CD14-positive monocyte (primary cell): ENCODE data around the gene HAVCR2. TPM values are rescaled to one million over a fixed set of nuclear protein-coding genes. Genes with fewer than 3 reads are reported as not detected.

Experiments
- DNase-seq, 3 donors: peaks; one replicate each; pipeline ENCODE4 v3.0.0-alpha.2; 2011 to 2022
- H2AFZ ChIP-seq: 2 replicates; pipeline ENCODE4 v1.6.0; 2012; ENCODE audit warnings: mild to moderate bottlenecking, low read depth, low read length, inconsistent platforms; ENCODE audit not compliant: insufficient read depth, poor library complexity, severe bottlenecking
- H3K27ac ChIP-seq, 2 donors: 1 replicate in 1 of 2; 2 replicates in 1 of 2; pipeline ENCODE4 v1.5.1; 2012 to 2013; ENCODE audit warnings: low read length in 2 of 2, control low read depth in 1 of 2, inconsistent platforms in 1 of 2, low read depth in 1 of 2, mild to moderate bottlenecking in 1 of 2
- H3K27me3 ChIP-seq, 2 donors: one replicate each; pipeline versions ENCODE4 v1.6.0 to v1.6.1; 2011 to 2013; ENCODE audit warnings: low read length in 2 of 2; ENCODE audit not compliant: control insufficient read depth in 2 of 2, insufficient read depth in 2 of 2
- H3K36me3 ChIP-seq, 2 donors: replicated peaks in 1 of 2; 1 replicate in 1 of 2; 2 replicates in 1 of 2; pipeline versions ENCODE4 v1.5.1 to v1.6.1; 2012 to 2013; ENCODE audit warnings: low read length in 2 of 2, control low read depth in 1 of 2, inconsistent platforms in 1 of 2, mild to moderate bottlenecking in 1 of 2; ENCODE audit not compliant: insufficient read depth in 2 of 2, control insufficient read depth in 1 of 2
- H3K4me1 ChIP-seq, 2 donors: 1 replicate in 1 of 2; 2 replicates in 1 of 2; pipeline versions ENCODE4 v1.5.1 to v1.6.1; 2012 to 2013; ENCODE audit warnings: low read length in 2 of 2, control low read depth in 1 of 2, inconsistent platforms in 1 of 2, mild to moderate bottlenecking in 1 of 2, moderate library complexity in 1 of 2; ENCODE audit not compliant: insufficient read depth in 2 of 2, control insufficient read depth in 1 of 2
- H3K4me2 ChIP-seq: replicated peaks from 2 replicates; pipeline ENCODE3; 2012; ENCODE audit warnings: low read length, moderate library complexity, mild to moderate bottlenecking; ENCODE audit not compliant: poor library complexity, severe bottlenecking; ENCODE audit errors: extremely low read depth
- H3K4me3 ChIP-seq, 3 experiments: fragments of 200-600 bp in 1 of 3; sonication (generic) in 1 of 3; replicated peaks in 1 of 3; 1 replicate in 2 of 3; 2 replicates in 1 of 3; pipeline ENCODE4 v1.5.1; 2011 to 2013; ENCODE audit warnings: low read length in 3 of 3, mild to moderate bottlenecking in 3 of 3, control low read depth in 2 of 3, low read depth in 2 of 3, inconsistent platforms in 1 of 3, moderate library complexity in 1 of 3
- H3K79me2 ChIP-seq: 2 replicates; pipeline ENCODE4 v1.6.0; 2012; ENCODE audit warnings: mild to moderate bottlenecking, control low read depth, inconsistent platforms, low read length, moderate library complexity; ENCODE audit not compliant: insufficient read depth
- H3K9ac ChIP-seq: 2 replicates; pipeline ENCODE4 v1.6.0; 2017; ENCODE audit warnings: low read length, mild to moderate bottlenecking; ENCODE audit not compliant: insufficient read depth, poor library complexity, severe bottlenecking
- H3K9me3 ChIP-seq, 2 donors: replicated peaks in 1 of 2; 1 replicate in 1 of 2; 2 replicates in 1 of 2; pipeline versions ENCODE4 v1.5.1 to v1.6.1; 2012 to 2013; ENCODE audit warnings: low read length in 2 of 2, control low read depth in 1 of 2; ENCODE audit not compliant: control insufficient read depth in 1 of 2, insufficient read depth in 1 of 2
- H4K20me1 ChIP-seq: 2 replicates; pipeline ENCODE4 v1.6.0; 2012; ENCODE audit warnings: mild to moderate bottlenecking, low read length, control low read depth, moderate library complexity; ENCODE audit not compliant: insufficient read depth
- H3K27ac Mint-ChIP-seq, 7 donors: one replicate each; pipeline ENCODE4 v1.8.0; 2020; ENCODE audit warnings: mild to moderate bottlenecking in 7 of 7, mixed read lengths in 7 of 7, moderate library complexity in 6 of 7, inconsistent platforms in 2 of 7
- H3K27me3 Mint-ChIP-seq, 3 donors: one replicate each; pipeline ENCODE4 v1.8.0; 2021 to 2022; ENCODE audit warnings: low read depth in 3 of 3, mild to moderate bottlenecking in 3 of 3, mixed read lengths in 3 of 3, moderate library complexity in 3 of 3, inconsistent platforms in 1 of 3
- H3K36me3 Mint-ChIP-seq, 2 donors: one replicate each; pipeline ENCODE4 v1.8.0; 2020; ENCODE audit warnings: mixed read lengths in 2 of 2, inconsistent platforms in 1 of 2, mild to moderate bottlenecking in 1 of 2
- H3K4me1 Mint-ChIP-seq: one replicate; pipeline ENCODE4 v1.8.0; 2020; ENCODE audit warnings: mild to moderate bottlenecking, mixed read lengths
- H3K4me3 Mint-ChIP-seq, 2 donors: one replicate each; pipeline ENCODE4 v1.8.0; 2020; ENCODE audit warnings: mild to moderate bottlenecking in 2 of 2, mixed read lengths in 2 of 2, moderate library complexity in 1 of 2
- H3K9me3 Mint-ChIP-seq, 7 donors: one replicate each; pipeline ENCODE4 v1.8.0; 2020 to 2022; ENCODE audit warnings: mixed read lengths in 7 of 7, mild to moderate bottlenecking in 6 of 7, moderate library complexity in 6 of 7, inconsistent platforms in 2 of 7
- CTCF ChIP-seq: fragments of 200-600 bp; IDR thresholded peaks from one replicate; pipeline ENCODE4 v1.8.0; 2022; ENCODE audit warnings: antibody characterized with exemption, mild to moderate bottlenecking
- WGBS: methylation state at CpG from one replicate; pipeline ENCODE4 v1.1.5; 2013; ENCODE audit warnings: missing lambda C conversion rate; ENCODE audit not compliant: insufficient coverage; 5-methylcytosine and 5-hydroxymethylcytosine counted together
- intact Hi-C, 2 donors: fragments of 100-400 bp; cut with micrococcal nuclease; formaldehyde crosslinking; loops; one replicate each; pipeline versions ENCODE4 v1.15.0 to v1.15.1; 2023
- polyA plus RNA-seq, 3 donors: library from polyadenylated mRNA; depleted of rRNA in 1 of 3; unstranded in 2 of 3; stranded (reverse) in 1 of 3; fragments of 300-500 nt in 2 of 3; fragments of >200 nt in 1 of 3; fragmentation: Illumina TruSeq in 2 of 3; gene quantifications; 1 replicate in 2 of 3; 2 replicates in 1 of 3; pipeline ENCODE4 v1.2.3, GENCODE V29; 2012 to 2021

Gene HAVCR2
- polyA plus RNA-seq, 3 donors, result 33.1 to 56.8 (median 45.0) TPM

- no CpG with 5 or more reads among the region's 5 CpGs for WGBS
- no peak for TF ChIP-seq CTCF
- no peak overlapping the region for H3K9ac ChIP-seq
- no peaks in the 10 kb centered on the region for H3K4me1 ChIP-seq
- H3K36me3 Mint-ChIP-seq, result no peaks in the 10 kb centered on the region
- H3K4me3 ChIP-seq, result no peak overlapping the region
- no peak overlapping the region for H2AFZ ChIP-seq
- H3K9me3 Mint-ChIP-seq, result peaks cover 0 to 3% (median 0%) of the 10 kb centered on the region in 7 donors
- H3K4me2 ChIP-seq, result no peak overlapping the region
- H3K79me2 ChIP-seq, result no peaks in the 10 kb centered on the region
- no peak overlapping the region for H3K27ac Mint-ChIP-seq
- no peaks in the 10 kb centered on the region for H3K27me3 ChIP-seq
- no peak for DNase-seq
- intact Hi-C loops, result no loop called here
- peaks cover 2% of the 10 kb centered on the region for H3K4me1 Mint-ChIP-seq
- H3K27me3 Mint-ChIP-seq, result peaks cover 0 to 4% (median 3%) of the 10 kb centered on the region in 3 donors
- H3K36me3 ChIP-seq, result no peaks in the 10 kb centered on the region
- no peaks in the 10 kb centered on the region for H4K20me1 ChIP-seq
- no peak overlapping the region for H3K27ac ChIP-seq
- H3K4me3 Mint-ChIP-seq, result no peak overlapping the region
- no peaks in the 10 kb centered on the region for H3K9me3 ChIP-seq
These were observed 70.2 kb downstream of the HAVCR2 start for GRCh38 chr5:157038568-157039187.

Other genes with a start within 250 kb of the HAVCR2 start
- gene TIMD4, start 145.8 kb downstream of the HAVCR2 start, polyA plus RNA-seq, result under 1 TPM in 1 of 3 donors, not detected in 2; 0.14 TPM
- gene HAVCR1, start 49.9 kb downstream of the HAVCR2 start, polyA plus RNA-seq, result 1 to 10 TPM in 1 of 3 donors, not detected in 2; 1.1 TPM
- gene MED7, start 33.8 kb upstream of the HAVCR2 start, polyA plus RNA-seq, result 10 to 100 TPM in 2 of 3 donors, 1 to 10 TPM in 1; 5.9 to 13.0 (median 11.9) TPM
- gene GARIN3, start 57.2 kb upstream of the HAVCR2 start, polyA plus RNA-seq, result not detected
- under 1 TPM; 0.03 to 0.60 (median 0.39) TPM for gene ITK, start 71.8 kb upstream of the HAVCR2 start, polyA plus RNA-seq
- gene CYFIP2, start 157.1 kb upstream of the HAVCR2 start, polyA plus RNA-seq, result 10 to 100 TPM; 33.6 to 45.6 (median 36.0) TPM